ENCODE results near the gene PAK6.

PAK6 gene

DNA sequence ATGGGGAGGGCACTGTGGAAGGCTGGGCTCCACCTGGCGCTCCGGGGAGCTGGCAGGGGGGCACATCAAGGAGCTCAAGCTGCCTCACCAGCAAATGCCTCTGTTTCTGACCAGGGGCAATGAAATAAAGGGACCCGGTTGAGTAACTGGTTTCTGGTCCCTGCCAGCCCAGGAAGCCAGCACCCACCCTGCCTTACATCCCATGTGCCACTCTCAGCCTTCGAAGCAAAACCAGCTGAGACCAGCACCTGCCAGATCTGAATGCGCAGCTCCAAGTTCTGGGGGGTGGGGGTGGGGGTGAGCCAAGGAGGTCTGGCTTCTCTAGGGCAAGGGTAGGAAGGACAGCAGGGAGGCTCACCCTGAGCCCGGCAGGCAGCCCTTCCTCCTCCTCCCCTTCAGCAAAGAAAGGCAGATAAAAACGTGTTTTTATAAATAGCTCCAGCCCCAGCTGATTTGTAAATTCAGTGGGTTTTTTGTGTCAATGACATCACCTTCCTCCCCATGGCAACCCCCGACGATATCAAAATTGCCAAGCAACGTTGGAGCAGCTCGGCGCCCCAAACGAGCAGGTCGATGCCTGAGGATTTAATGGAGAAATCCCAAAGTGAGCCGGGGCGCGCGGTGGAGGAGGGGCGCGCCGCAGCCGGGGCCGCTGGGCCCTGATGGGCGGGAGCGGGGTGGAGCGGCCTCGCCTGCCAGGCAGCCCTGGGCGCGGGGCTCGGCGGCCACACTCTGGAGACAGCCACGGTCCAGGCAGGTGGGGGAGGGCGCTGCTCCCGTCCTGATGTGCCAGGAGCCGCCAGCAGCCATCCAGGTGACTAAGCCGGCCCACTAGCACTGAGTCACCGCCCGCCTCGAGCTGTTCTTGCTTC, at the start of gene PAK6:
TSS of gene PAK6 (plus strand) at position 532 of the 872 bp plus-strand sequence. CDS start 25,723 bp downstream, outside the sequence.
- peak; percentile 53 for DNase-seq

DNA sequence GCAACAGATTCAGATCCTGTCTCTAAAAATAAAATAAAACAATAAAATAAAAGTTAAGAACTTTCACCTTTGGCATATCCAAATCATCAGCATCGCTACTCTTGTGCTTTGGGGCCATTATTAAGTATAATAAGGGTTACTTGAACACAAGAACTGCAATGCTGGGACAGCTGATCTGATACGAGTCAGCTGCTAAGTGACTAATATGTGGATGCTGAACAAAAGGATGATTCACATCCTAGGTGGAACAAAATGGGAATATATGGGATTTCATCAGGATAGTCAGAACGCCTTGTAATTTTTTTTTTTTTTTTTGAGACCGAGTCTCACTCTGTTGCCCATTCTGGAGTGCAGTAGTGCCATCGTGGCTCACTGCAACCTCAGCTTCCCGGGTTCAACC, 48.3 kb upstream of the PAK6 start:
- no peak for DNase-seq

DNA sequence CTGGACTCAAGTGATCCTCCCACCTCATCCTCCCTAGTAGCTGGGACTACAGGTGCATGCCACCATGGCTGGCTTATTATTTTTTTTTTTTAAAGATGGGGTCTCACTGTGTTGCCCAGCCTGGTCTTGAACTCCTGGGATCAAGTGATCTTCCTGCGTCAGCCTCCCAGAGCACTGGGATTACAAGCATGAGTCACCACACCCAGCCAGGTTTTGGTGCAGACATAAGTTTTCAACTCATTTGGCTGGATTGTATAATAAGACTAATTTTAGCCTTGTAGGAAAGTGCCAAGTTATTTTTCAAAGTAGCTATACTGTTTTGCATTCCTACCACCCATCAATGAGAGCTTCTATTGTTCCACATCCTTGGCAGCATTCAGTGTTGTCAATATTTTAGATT, 45.9 kb upstream of the PAK6 start:
- no peak for DNase-seq

DNA sequence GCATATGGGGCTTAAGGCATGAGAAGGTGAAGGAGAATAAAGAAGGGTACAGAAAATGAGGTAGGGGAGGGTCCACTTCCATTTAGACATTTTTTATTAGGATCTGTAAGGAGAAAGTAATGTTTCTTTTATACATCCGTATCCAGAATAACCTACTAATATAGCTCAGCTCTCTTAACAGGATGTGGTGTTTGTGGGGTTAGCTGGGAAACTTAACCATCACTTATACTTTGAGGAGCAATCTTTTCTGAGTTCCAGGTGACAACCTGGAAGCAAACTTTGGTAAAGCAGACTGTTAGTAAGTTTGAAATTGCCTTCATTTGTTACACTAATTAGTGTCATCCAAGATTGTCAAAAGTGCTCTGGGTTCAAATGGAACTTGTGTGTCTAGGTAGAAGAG, 41.4 kb upstream of the PAK6 start:
- DNase-seq, result no peak

DNA sequence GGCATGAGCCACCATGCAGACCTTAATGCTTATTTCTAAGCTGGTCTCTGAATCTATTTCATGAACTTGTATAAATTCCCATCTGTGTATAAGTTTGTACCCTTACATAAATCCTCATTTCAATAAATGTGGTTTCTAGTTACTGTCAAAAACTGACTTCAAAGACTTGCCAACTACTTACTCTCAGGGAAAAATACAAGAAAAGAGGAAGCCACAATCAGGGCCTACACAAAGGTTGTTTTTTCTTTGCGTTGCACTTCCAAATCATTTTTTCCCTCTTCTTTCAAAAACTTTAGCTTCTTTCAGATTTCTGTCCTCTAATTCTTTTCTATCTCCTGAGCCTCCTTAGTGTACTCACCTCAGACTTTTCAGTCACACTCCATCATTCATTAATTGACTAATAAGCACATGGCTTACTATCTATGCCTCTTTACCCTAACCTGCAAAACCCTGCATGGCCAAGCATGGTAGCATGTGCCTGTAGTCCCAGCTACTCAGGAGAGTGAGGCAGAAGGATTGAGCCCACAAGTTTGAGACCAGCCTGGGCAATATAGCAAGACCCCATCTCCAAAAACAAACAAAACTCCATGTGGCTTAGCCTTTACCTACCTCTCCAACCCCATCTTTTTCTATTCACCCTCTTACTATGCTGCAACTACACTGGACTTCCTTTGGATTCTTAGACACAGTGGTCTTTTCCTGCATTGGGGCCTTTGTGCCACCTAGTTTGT, 40.3 kb upstream of the PAK6 start:
- no peak for DNase-seq

DNA sequence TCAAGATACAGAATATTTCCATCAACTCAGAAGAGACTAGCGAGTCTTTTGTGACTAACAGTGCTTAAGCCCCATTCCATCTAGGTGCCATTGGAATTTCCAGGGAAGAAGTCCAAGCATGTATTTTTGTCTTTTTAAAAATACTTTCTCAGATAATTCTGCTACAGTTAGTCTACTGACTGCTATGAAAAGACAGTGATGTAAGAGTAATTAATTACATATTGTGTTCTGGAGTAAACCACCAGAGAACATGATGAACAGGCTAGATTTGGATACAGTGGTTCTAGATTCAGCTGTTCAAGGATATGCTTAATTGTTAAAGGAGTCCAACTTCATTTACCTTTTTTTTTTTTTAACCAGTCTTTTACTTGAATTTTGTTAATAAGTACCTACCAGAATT, 34.8 kb upstream of the PAK6 start:
- DNase-seq, result no peak

DNA sequence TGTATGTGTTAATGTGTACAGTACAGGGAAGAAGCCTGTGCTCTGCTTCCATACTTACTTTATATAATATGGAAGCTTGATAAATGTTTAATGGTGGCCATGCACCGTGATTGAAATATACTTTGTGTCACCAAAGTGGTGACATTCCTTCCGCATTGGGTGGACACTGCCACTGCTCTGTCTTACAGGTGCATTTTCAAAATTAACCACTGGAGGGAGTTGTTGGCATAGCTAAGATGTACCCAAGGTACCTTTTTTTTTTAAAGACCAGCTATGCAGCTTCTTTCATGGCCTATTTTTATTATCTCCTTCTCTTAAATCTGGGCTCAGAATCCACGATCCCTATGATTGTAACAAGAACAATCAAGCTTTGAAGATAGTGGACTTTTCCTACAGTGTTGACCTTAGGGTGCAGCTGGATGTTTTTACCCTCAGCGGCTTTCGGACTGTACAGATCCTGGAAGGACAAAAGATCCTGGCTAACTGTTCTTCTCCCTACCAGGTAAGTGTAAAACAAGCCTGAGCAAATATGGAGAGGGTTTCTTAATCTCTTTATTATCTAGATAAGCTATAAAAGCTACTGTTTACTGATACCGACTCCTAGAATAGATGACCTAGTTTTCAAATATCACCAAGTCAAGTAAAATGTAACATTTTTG, 21.6 kb upstream of the PAK6 start:
- peak; percentile 85 for DNase-seq

DNA sequence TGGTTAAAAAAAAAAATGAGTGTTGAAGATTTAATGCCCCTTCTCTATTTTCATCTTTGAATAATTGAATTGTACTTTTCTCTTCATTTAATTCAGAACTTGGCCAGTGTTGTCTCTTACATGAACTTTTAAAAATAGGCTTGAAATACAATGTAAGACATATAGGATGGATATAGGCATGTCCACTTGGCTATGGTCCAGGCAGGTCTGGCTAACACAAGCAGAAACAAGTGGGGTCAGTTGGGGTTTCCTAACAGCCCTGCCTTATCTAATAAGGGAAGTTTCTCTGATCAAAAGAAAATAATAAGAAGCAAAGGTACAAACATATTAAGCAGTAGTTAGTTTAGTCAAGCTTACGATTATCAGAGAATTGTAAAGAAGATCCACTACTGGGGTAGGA, 19.1 kb upstream of the PAK6 start:
- DNase-seq, result no peak

DNA sequence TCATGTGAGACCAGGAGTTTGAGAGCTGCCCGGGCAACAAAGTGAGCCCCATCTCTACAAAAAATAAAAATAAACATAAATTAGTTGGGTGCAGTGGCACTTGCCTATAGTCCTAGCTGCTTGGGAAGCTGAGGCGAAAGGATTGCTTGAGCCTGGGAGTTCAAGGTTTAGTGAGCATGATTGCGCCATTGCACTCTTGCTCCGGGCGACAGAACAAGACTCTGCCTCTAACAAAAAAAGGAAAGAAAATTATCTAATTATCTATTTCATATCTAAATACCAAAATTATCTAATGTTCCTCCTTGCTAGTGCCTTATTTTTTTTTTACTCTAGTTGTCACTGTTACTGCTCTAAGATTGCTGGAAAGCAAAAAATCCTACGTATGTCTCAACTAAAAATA, 16.7 kb upstream of the PAK6 start:
- no peak for DNase-seq

DNA sequence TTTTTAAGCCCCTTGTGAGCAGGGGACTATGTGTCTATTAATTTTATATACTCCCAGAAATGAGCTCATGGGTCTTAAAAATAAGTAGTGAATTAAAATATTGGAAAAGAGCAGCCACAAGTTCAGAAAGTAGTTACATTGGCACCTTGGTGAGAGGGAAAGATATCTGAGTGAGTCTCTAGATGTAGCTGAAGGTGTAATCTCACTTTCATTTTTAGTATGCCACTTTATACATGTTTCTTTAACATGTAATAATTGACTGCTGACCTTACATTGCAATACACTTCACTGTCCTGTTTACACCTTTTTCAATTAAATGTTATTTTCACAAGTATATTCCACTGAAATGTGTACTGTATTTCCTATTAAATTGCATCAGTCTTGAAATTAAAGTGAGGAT, 12.1 kb upstream of the PAK6 start:
- DNase-seq, result no peak

DNA sequence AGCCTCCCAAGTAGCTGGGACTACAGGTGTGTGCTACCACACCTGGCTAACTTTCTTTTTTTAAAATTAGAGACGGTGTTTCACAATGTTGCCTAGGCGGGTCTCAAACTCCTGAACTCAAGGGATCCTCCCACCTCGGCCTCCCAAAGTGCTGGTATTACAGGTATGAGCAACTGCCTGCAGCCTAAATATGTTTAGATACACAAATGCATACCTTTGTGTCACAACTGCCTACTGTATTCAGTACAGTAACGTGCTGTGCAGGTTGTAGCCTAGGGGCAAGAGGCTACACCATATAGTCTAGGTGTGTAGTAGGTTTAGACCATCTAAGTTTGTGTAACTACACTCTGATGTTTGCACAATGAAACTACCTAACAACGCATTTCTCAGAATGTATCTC, 9.5 kb upstream of the PAK6 start:
- no peak for DNase-seq

DNA sequence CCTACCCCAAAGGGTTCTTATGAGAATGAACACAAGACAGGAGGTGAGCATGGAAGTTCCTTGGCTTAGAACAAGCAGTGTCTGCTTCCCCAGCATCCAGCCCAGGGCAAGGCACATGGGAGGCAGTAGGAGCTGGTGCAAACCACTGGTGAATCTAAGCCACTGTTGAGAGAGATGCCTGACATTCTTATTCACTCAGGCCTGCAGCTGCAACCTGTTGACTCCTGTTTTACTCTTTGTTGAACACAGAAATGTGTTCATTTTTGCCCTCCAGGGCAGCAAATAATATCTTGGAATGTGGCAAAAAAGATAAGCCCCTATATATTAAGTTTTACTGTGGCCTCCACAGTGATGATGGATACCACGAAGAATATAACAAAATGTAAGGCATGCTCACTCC, 8.9 kb upstream of the PAK6 start:
- DNase-seq, result no peak

DNA sequence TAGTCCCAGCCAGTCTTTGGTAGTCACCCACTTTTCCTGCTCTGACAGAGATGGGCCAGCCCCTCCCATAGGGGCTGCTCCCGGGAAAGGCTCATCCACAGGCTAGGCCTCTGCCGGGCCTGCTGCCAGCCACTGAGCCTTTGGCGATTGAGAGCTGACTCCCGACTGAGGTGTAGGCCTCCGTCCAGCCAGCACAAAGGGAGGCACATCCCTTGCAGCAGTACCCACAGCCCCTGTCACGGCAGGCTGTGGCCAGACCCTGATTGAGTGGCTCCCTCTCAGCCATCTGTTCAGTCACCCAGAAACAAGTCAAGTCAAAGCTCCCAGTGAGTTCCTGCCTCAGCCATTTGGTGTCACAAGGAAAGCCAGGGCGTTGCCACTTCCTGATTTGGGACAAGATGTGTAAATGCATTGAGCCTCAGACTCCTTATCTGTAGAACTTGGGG, 6.2 kb upstream of the PAK6 start:
- DNase-seq, result no peak

DNA sequence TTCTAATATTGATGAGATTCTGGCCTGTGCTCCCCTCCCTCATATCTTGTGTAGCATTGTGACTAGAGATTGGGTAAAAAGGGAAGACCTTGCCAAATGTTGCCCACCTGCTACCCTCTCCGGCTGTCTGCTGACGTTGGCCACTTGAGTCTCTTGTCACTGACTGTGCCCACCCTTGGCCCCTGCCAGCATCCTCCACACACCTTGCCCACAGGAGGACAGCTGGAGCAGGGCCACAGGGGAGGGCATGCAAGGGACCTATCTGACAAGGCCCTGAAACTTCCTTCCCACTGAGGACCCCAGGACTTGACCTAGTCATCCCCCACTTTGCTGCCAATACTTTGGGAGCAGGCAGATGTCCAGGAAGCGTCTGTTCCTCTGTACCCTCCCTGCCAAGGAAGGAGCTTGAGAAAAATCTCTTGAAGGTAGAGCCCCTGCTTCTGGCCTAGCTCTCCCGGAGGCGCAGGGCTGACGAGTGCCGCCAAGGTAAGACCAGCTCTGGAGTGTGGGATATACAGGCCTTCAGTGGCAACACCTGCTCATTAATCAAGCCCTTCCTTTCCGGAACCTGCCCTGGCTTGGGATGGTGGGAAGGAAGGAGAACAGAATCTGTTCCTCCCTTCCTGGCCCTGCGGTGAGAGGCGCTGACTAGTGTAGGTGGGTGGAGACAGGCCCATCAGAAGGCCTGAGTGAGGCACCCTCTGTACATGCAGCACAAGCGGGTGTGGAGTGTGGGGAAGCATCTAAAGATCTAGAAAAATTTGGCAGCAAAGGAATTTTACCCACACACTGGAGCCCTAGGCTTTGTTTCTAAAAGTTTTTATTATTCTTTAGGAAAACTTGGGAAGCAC, 4.9 kb upstream of the PAK6 start:
- DNase-seq, result no peak

DNA sequence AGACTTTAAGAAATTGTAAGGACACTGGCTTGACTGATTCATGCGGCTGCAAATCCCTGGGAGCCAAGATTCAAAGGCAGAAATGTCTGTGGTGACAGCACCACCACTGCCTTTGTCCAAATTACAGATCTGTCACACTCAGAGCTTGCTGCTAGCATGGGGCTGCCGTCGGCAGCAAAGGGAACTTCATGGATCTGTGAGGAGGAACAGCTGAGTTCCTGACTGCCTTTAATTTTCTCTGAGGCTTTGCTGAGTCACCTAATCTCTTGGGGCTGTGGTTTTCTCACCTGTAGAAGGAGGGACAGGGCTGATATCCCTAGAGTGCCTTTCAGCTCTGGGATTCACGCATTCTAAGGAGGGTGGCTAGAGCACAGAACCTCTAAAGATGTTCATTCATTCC, 4.1 kb upstream of the PAK6 start:
- DNase-seq, result no peak

DNA sequence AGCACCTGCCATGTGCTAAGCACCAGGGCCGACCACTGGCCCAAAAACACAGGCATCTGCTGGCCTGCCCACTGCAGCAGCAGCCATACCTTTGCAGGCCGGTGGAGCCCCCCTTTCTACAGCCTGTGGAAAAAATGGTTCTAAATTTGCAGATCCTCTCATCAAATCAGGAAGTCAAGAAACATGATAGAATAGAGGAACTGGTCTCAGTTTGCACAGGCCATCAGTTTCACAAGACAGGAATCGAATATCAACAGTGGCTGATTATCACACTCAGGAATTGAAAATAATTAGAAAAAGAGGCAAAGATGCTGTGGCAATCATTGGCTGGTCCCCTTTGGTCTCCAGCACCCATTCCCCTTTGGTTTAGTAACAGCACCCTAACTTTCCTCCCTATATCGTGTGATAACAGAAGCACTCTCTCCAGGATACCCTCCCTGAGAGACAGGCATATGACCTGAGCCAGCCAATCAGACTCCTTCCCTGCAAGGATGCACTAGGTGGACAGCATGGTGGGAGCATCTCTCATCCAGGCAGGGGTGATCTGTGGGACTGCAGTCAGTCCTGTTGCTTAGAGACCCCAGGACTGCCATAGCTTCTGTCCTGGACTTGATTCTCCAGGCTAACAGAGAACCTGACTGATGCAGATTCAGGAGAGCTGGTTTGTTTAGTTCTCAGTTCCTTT, 3.5 kb upstream of the PAK6 start:
- no peak for DNase-seq

DNA sequence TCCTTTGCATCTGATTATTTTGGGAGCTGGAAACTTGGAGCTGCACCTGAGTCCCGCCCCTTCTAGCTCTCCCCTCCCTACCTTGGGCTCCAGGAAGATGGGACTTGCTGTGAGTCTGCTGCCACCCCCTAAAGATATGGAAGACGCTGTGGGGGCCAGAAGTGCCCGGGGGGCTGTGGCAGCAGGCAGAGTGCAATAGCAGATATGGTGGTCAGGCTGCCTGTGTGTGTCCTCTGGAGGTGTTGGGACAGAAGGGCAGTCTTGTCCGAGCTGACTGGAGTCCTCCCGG, 485 bp downstream of the PAK6 start:
- no peak for DNase-seq

DNA sequence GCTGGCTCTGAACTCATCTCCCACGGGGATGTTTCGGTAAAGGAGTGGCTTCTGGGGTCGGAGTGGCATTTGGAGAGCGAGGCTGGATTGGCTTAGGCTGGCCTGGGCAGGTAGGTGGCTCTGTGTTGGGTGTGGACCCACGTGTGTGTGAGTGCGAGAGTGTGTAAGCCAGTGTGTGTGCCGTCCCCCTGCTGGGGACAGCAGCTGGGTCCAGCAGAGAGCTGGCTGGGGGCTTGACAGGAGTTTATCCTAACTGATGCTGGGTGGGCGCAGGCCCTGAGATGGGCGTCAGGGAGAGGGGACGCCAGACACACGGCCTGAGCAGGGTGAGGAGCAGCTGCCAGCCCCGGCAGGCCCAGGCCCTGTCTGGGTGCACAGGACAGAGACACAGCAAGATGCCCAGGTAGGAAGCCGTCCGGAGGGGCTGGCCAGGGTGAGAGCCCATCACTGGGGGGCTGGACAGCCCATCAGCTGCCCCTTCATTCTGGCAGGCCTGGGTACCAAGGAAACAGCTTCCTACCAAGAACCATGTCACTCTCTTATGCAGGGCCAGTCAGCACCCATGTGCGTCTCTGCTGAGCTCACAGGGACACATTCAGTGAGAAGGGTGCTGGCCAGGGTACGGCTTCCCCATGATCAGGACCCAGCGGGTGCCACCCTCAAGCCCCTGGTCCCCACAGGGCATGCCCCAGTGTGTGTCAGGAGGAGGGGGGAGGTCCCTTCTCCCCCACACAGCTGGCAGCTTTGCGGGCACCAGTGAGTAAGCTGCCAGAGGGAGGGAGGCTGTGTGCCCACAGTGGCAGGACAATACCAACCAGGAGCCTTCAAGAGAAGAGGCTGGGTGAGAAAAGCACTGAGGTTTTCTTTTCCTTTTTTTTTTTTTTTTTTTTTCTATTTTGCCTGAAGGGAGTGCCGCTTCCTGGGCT, 1.1 kb downstream of the PAK6 start:
- DNase-seq, result no peak

DNA sequence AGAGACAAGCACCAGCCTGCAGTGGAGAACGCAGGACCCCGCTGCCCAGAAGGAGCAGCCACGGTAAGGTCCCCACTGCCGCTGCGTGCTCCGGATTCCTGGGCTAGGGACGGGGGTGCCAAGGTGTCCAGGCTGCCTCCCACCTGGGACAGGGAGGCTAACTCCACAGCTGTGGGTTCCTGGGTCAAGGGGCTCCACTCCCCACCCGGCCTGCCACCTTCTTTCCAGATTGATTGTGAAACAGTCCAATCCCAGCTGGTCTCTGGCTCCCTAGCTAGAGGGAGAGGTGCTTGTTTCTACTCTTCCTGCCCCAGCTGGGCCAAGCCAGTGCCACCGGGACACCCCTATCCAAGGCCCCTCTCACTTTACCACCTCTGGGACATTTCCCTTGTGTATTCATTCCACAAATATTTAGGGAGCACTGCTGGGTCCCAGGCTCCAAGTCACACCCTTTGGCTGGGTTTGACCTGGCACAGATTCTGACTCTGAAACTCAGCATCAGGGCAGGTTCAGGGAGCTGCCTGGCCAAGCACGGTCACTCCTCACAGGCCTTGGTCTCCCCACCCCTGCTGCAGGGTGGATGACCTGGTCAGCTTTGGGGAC, 1.9 kb downstream of the PAK6 start:
- no peak for DNase-seq

DNA sequence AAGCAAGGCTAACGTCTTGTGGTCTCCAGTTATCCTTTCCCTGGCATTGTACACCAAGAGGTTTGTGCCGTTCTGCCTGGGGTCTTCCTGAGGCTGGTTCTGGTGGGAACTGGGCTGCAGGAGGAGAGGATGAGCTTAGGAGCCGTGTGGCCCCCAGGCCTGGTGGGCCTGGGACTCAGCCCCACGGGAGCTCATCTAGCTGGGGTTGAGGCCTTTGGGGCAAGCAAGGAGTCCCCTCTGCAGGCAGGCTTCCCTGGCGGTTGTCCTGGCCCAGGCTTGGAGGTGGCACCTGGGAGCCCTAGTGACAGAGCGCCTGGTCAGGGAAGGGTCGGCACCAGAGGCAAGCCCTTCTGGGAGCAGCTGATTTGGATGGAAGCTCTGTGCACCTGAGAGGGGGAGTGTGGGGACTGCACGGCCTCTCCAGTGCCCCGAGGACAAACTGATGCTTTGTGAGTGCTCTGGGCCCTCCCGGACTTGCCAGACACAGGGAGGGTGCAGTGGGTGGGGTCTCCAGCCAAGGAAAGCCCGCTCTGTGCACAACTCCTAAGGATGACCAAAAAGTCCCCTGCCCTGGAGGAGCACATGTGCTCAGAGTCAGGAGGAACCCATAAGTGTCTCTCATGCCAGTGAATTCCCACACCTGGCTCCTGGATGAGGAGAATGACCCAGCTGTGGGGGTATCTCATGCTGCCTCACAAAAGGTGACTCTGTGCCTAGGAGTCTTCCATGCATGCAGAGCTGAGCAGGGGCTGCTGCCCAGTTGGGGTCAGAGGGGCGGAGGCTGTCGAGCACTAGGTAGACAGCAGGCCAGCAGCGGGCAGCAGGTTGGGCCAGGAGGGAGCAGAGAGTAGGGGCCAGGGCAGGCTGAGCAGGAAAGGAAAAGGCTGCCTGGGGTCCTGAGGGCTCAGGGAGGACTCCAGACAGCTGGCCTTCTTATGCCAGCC, 2.7 kb downstream of the PAK6 start:
- no peak for DNase-seq

Data from hematopoietic multipotent progenitor cell treated with erythropoietin and hydrocortisone succinate and interleukin-3 and kit ligand, for 8 days (in vitro differentiated cells).